NCI-H1092 treated with DMSO at 0.1 percent for 48 hours (cell line): ENCODE results near the gene CLIP3.
"Not testable (repeated sequence)": the region's sequence is repeated elsewhere in the genome, so short reads cannot be mapped to it uniquely, and the experiment has no call there.

Experiments used
- DNase-seq: peaks from one replicate; lab custom pipeline; 2025; lab: John Stamatoyannopoulos, UW

Gene CLIP3

GRCh38 chr19:36032251-36033104 lies at the start of gene CLIP3:
Gene CLIP3, minus strand, starts transcription at chr19:36032873. Its CDS starts 516 bp downstream, at chr19:36032357.
- DNase-seq, result peak; percentile 55

- DNase-seq, result no peak
Measured at GRCh38 chr19:36081894-36082293, 49.2 kb upstream of the CLIP3 start.

GRCh38 chr19:36081385-36081784 lies 48.7 kb upstream of the CLIP3 start:
- no peak for DNase-seq

- DNase-seq, result no peak
Measured at GRCh38 chr19:36079389-36079945, 46.8 kb upstream of the CLIP3 start.

- no peak for DNase-seq
Measured at GRCh38 chr19:36073121-36073876, 40.6 kb upstream of the CLIP3 start.

GRCh38 chr19:36072081-36072480 lies 39.4 kb upstream of the CLIP3 start:
- DNase-seq, result no peak

GRCh38 chr19:36068810-36069499 lies 36.3 kb upstream of the CLIP3 start:
- DNase-seq, result not testable (repeated sequence)

GRCh38 chr19:36067681-36068080 lies 35.0 kb upstream of the CLIP3 start:
- DNase-seq, result no peak

GRCh38 chr19:36064826-36065225 lies 32.2 kb upstream of the CLIP3 start:
- DNase-seq, result no peak

GRCh38 chr19:36061367-36061766 lies 28.7 kb upstream of the CLIP3 start:
- no peak for DNase-seq

GRCh38 chr19:36060430-36060829 lies 27.8 kb upstream of the CLIP3 start:
- no peak for DNase-seq

GRCh38 chr19:36059180-36059910 lies 26.7 kb upstream of the CLIP3 start:
- no peak for DNase-seq

- DNase-seq, result no peak
Measured at GRCh38 chr19:36058481-36059179, 26.0 kb upstream of the CLIP3 start.

- DNase-seq, result peak; percentile 96
Measured at GRCh38 chr19:36054733-36055686, 22.3 kb upstream of the CLIP3 start, which contains the start of gene WDR62. Gene WDR62, plus strand, starts transcription at chr19:36054897. Its CDS starts 75 bp downstream, at chr19:36054972.

- DNase-seq, result peak; percentile 97
Measured at GRCh38 chr19:36054119-36054732, 21.6 kb upstream of the CLIP3 start, which contains the start of gene THAP8. Gene THAP8, minus strand, starts transcription at chr19:36054285. Its CDS starts 68 bp downstream, at chr19:36054217.

- no peak for DNase-seq
Measured at GRCh38 chr19:36051637-36052036, 19.0 kb upstream of the CLIP3 start.

GRCh38 chr19:36051236-36051635 lies 18.6 kb upstream of the CLIP3 start:
- DNase-seq, result no peak

GRCh38 chr19:36049080-36049698 lies 16.5 kb upstream of the CLIP3 start:
- DNase-seq, result no peak

GRCh38 chr19:36047835-36048234 lies 15.2 kb upstream of the CLIP3 start:
- DNase-seq, result no peak
